Measurements from ENCODE around the gene RBM4. TPM values are rescaled to one million over a fixed set of nuclear protein-coding genes. Genes with fewer than 3 reads are reported as not detected.

RBM4 gene
- total RNA-seq, 1 experiment from 2014 or later, result 144 TPM

- Mint-ChIP-seq H3K4me3 (ENCODE audit: low read depth, unreplicated experiment) (no peak overlapping the region), H3K36me3 (ENCODE audit: insufficient read depth, unreplicated experiment) (peaks cover 27% of the 10 kb centered on the region), H3K27me3 (ENCODE audit: unreplicated experiment) (no peaks in the 10 kb centered on the region), H3K27ac (ENCODE audit: unreplicated experiment) (no peak overlapping the region), H3K4me1 (ENCODE audit: low read depth, unreplicated experiment) (no peaks in the 10 kb centered on the region), H3K9me3 (ENCODE audit: low read depth, unreplicated experiment) (no peaks in the 10 kb centered on the region)
- CTCF ChIA-PET, result interaction anchor here (0.6 kb wide), 1 partner anchor 117 kb away, joined by 9 read pairs; the partner anchor contains the start of gene CTSF
- no TSS peak for BruUV-seq (replicated peaks)
- intact Hi-C loops (cut with micrococcal nuclease; ENCODE audit: unreplicated experiment), result no loop called here
- TF ChIP-seq CTCF (IDR thresholded peaks at IDR 0.05; ENCODE audit: unreplicated experiment), result no peak
- no peak for DNase-seq
Observed at GRCh38 chr11:66685276-66686099, 47.0 kb downstream of the RBM4 start.

- Mint-ChIP-seq H3K27me3 (ENCODE audit: unreplicated experiment) (no peaks in the 10 kb centered on the region), H3K4me3 (ENCODE audit: low read depth, unreplicated experiment) (no peak overlapping the region), H3K27ac (ENCODE audit: unreplicated experiment) (no peak overlapping the region), H3K9me3 (ENCODE audit: low read depth, unreplicated experiment) (no peaks in the 10 kb centered on the region), H3K36me3 (ENCODE audit: insufficient read depth, unreplicated experiment) (peaks cover 29% of the 10 kb centered on the region), H3K4me1 (ENCODE audit: low read depth, unreplicated experiment) (no peaks in the 10 kb centered on the region)
- no TSS peak for BruUV-seq (replicated peaks)
- CTCF ChIA-PET, result no interaction called here
- DNase-seq, result no peak
- TF ChIP-seq CTCF (IDR thresholded peaks at IDR 0.05; ENCODE audit: unreplicated experiment), result no peak
- intact Hi-C loops (cut with micrococcal nuclease; ENCODE audit: unreplicated experiment), result no loop called here
Observed at GRCh38 chr11:66686100-66686785, 47.7 kb downstream of the RBM4 start.

GRCh38 chr11:66686801-66687750 lies 48.6 kb downstream of the RBM4 start:
- BruUV-seq (replicated peaks), result no TSS peak
- CTCF ChIA-PET, result no interaction called here
- Mint-ChIP-seq H3K36me3 (ENCODE audit: insufficient read depth, unreplicated experiment) (peaks cover 29% of the 10 kb centered on the region), H3K27ac (ENCODE audit: unreplicated experiment) (no peak overlapping the region), H3K27me3 (ENCODE audit: unreplicated experiment) (no peaks in the 10 kb centered on the region), H3K4me3 (ENCODE audit: low read depth, unreplicated experiment) (no peak overlapping the region), H3K4me1 (ENCODE audit: low read depth, unreplicated experiment) (no peaks in the 10 kb centered on the region), H3K9me3 (ENCODE audit: low read depth, unreplicated experiment) (no peaks in the 10 kb centered on the region)
- intact Hi-C loops (cut with micrococcal nuclease; ENCODE audit: unreplicated experiment), result no loop called here
- no peak for TF ChIP-seq CTCF (IDR thresholded peaks at IDR 0.05; ENCODE audit: unreplicated experiment)
- no peak for DNase-seq

GRCh38 chr11:66687831-66688281 lies 49.4 kb downstream of the RBM4 start:
- TF ChIP-seq CTCF (IDR thresholded peaks at IDR 0.05; ENCODE audit: unreplicated experiment), result no peak
- Mint-ChIP-seq H3K27me3 (ENCODE audit: unreplicated experiment) (no peaks in the 10 kb centered on the region), H3K36me3 (ENCODE audit: insufficient read depth, unreplicated experiment) (peaks cover 37% of the 10 kb centered on the region), H3K9me3 (ENCODE audit: low read depth, unreplicated experiment) (no peaks in the 10 kb centered on the region), H3K4me3 (ENCODE audit: low read depth, unreplicated experiment) (no peak overlapping the region), H3K4me1 (ENCODE audit: low read depth, unreplicated experiment) (no peaks in the 10 kb centered on the region), H3K27ac (ENCODE audit: unreplicated experiment) (no peak overlapping the region)
- CTCF ChIA-PET, result interaction anchor here (0.6 kb wide), 1 partner anchor 80 kb away, joined by 3 read pairs; no protein-coding TSS in a partner anchor
- DNase-seq, result no peak
- intact Hi-C loops (cut with micrococcal nuclease; ENCODE audit: unreplicated experiment), result no loop called here
- BruUV-seq (replicated peaks), result no TSS peak
